ENCODE data around the gene PEX11G. TPM values are rescaled to one million over a fixed set of nuclear protein-coding genes. Genes with fewer than 3 reads are reported as not detected.

PEX11G gene
- total and polyA plus RNA-seq, 2 donors (not counting 3 experiments of a cell fraction or from before 2014, with no cell fraction given) = 1.3 to 1.9 TPM

DNA sequence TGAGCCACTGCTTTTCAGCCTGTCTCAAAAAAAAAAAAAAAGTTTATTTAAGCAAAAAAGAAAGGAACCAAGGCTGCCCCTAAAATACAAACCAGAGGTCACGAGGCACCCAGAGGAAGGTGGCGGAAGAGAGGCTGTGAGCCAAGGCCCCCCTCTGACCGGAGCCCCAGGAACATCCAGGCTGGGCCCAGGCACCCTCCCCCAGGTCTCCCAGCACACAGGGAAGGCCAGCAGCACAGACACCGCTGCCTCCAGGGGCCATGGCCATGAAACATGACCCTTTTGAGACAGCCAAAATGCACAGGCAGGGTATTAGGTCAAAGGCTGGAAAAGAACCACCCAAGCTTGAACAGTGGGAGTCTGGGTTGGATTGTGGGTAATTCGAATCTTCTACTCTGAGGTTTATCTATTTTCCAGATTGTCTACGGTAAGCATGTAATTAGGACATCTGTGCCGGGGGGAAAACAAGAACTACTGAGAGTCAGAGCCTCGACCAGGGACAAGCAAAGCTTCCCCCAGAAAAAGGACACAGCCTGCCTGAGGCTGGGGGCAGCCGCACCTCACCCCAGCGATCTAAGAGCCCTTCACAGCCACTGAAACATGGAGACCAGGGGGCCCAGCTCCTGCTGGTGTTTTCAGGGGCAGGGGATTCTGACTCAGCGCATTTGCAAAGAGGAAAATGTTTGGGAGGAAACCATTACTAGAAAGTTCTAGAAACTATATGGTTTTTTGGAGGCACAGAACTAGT is 8.4 kb downstream of the PEX11G start:
- H3K9me3 ChIP-seq (replicated peaks; ENCODE audit: control insufficient read depth, insufficient read depth, low read length) = no peaks in the 10 kb centered on the region
- no peaks in the 10 kb centered on the region for H4K20me1 ChIP-seq (replicated peaks; ENCODE audit: control insufficient read depth, extremely low read depth, insufficient read depth, low read length)
- no peak overlapping the region for H3K9ac ChIP-seq (replicated peaks; ENCODE audit: extremely low read depth, insufficient read depth, low read length)
- CTCF ChIA-PET = no interaction called here
- H3K79me2 ChIP-seq (ENCODE audit: control insufficient read depth, insufficient read depth, low read length) = no peaks in the 10 kb centered on the region
- H3K4me2 ChIP-seq (ENCODE audit: insufficient read depth, low read length) = no peak overlapping the region
- intact Hi-C loops (cut with micrococcal nuclease) = no loop called here
- no peaks in the 10 kb centered on the region for H3K27me3 ChIP-seq (ENCODE audit: control insufficient read depth in 2 of 2, insufficient read depth in 2 of 2, low read length in 2 of 2)
- FAIRE-seq (no peak), DNase-seq (ENCODE audit: low read depth, low spot score) (no peak)
- H3K4me3 ChIP-seq (replicated peaks in 1 of 3; ENCODE audit: insufficient read depth in 1 of 3, low read depth in 1 of 3, low read length in 3 of 3) = no peak overlapping the region
- POLR2A ChIA-PET = no interaction called here
- no peaks in the 10 kb centered on the region for H3K9me1 ChIP-seq (replicated peaks; ENCODE audit: control insufficient read depth, extremely low read depth, insufficient read depth, low read length)
- no peak overlapping the region for H3K27ac ChIP-seq (ENCODE audit: insufficient read depth, low read depth, low read length)
- TF ChIP-seq, protein P1, sequence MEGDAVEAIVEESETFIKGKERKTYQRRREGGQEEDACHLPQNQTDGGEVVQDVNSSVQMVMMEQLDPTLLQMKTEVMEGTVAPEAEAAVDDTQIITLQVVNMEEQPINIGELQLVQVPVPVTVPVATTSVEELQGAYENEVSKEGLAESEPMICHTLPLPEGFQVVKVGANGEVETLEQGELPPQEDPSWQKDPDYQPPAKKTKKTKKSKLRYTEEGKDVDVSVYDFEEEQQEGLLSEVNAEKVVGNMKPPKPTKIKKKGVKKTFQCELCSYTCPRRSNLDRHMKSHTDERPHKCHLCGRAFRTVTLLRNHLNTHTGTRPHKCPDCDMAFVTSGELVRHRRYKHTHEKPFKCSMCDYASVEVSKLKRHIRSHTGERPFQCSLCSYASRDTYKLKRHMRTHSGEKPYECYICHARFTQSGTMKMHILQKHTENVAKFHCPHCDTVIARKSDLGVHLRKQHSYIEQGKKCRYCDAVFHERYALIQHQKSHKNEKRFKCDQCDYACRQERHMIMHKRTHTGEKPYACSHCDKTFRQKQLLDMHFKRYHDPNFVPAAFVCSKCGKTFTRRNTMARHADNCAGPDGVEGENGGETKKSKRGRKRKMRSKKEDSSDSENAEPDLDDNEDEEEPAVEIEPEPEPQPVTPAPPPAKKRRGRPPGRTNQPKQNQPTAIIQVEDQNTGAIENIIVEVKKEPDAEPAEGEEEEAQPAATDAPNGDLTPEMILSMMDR (IDR thresholded peaks at IDR 0.05; ENCODE audit: extremely low read depth in 1 of 2, insufficient read depth in 1 of 2, low read depth in 1 of 2, low read length in 2 of 2) = no peak
- no peak for TF ChIP-seq FOS (IDR thresholded peaks at IDR 0.05; ENCODE audit: borderline replicate concordance, insufficient read depth, low read length)
- TF ChIP-seq MYC (IDR thresholded peaks at IDR 0.05; ENCODE audit: low read depth, low read length) = no peak
- TF ChIP-seq EZH2 (IDR thresholded peaks at IDR 0.05; ENCODE audit: borderline replicate concordance, low read depth, low read length, severe bottlenecking) = no peak
- TF ChIP-seq, protein P2, sequence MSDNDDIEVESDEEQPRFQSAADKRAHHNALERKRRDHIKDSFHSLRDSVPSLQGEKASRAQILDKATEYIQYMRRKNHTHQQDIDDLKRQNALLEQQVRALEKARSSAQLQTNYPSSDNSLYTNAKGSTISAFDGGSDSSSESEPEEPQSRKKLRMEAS (IDR thresholded peaks at IDR 0.05; ENCODE audit: insufficient read depth, insufficient read length) = no peak
- no peak for TF ChIP-seq GATA2 (IDR thresholded peaks at IDR 0.05; ENCODE audit: insufficient read depth, insufficient read length, low read depth, low read length)
- no peak for TF ChIP-seq POLR2AphosphoS5 (IDR thresholded peaks at IDR 0.05; ENCODE audit: insufficient read depth, low read depth, low read length)
- TF ChIP-seq JUN (IDR thresholded peaks at IDR 0.05; ENCODE audit: borderline replicate concordance, insufficient read depth, insufficient read length, low read depth) = no peak
- no peak for TF ChIP-seq POLR2A (IDR thresholded peaks at IDR 0.05; ENCODE audit: low read depth, low read length)
- dilution Hi-C loops (cut with MboI; ENCODE audit: extremely low pct_ligation_motif_present, low sequenced_read_pairs) = no loop called here
- no peaks in the 10 kb centered on the region for H3K4me1 ChIP-seq (ENCODE audit: control insufficient read depth, extremely low read depth, insufficient read depth, low read length)
- no peaks in the 10 kb centered on the region for H3K36me3 ChIP-seq (ENCODE audit: control insufficient read depth in 2 of 2, extremely low read depth in 1 of 2, insufficient read depth in 2 of 2, low read length in 2 of 2)
- no peak overlapping the region for H2AFZ ChIP-seq (ENCODE audit: low read depth, low read length)
- BruUV-seq (replicated peaks) = no TSS peak
